Neuronal stem cell (in vitro differentiated cells): ENCODE data around the gene DNER.

Experiments
- DNase-seq: peaks from one replicate; pipeline ENCODE4 v3.0.0-alpha.2; 2013; ENCODE audit warnings: low spot score
- H2AFZ ChIP-seq: one replicate; pipeline ENCODE4 v1.6.1; 2013; ENCODE audit warnings: mild to moderate bottlenecking, low read length, inconsistent platforms
- H2AK5ac ChIP-seq: 2 replicates; pipeline ENCODE4 v1.6.1; 2013; ENCODE audit warnings: low read depth, mild to moderate bottlenecking, inconsistent platforms, low read length, moderate library complexity, mixed read lengths
- H2BK120ac ChIP-seq: 2 replicates; pipeline ENCODE4 v1.6.1; 2013; ENCODE audit warnings: low read depth, mild to moderate bottlenecking, inconsistent platforms, low read length, moderate library complexity, mixed read lengths
- H2BK12ac ChIP-seq: one replicate; pipeline ENCODE4 v1.6.1; 2013; ENCODE audit warnings: low read length, inconsistent platforms
- H2BK15ac ChIP-seq: 2 replicates; pipeline ENCODE4 v1.6.1; 2013; ENCODE audit warnings: mild to moderate bottlenecking, low read length, inconsistent platforms, mixed read lengths
- H2BK5ac ChIP-seq: one replicate; pipeline ENCODE4 v1.6.1; 2013; ENCODE audit warnings: inconsistent platforms, mild to moderate bottlenecking, low read length, moderate library complexity
- H3K14ac ChIP-seq: one replicate; pipeline ENCODE4 v1.6.1; 2013; ENCODE audit warnings: low read length, inconsistent platforms
- H3K18ac ChIP-seq: 2 replicates; pipeline ENCODE4 v1.6.1; 2013; ENCODE audit warnings: low read length, inconsistent platforms
- H3K23ac ChIP-seq: 2 replicates; pipeline ENCODE4 v1.6.1; 2013; ENCODE audit warnings: low read depth, mild to moderate bottlenecking, mixed read lengths, low read length, inconsistent platforms; ENCODE audit not compliant: poor library complexity
- H3K27ac ChIP-seq: replicated peaks from 3 replicates; pipeline ENCODE4 v1.5.1; 2013; ENCODE audit warnings: low read length, inconsistent platforms
- H3K27me3 ChIP-seq, 3 experiments: 2 replicates each; pipeline ENCODE4 v1.6.1; 2013; ENCODE audit warnings: low read length in 3 of 3, mild to moderate bottlenecking in 2 of 3, inconsistent platforms in 1 of 3, low read depth in 1 of 3, mixed read lengths in 1 of 3, moderate library complexity in 1 of 3; ENCODE audit not compliant: control insufficient read depth in 3 of 3, insufficient read depth in 3 of 3
- H3K36me3 ChIP-seq, 2 donors: replicated peaks in 1 of 2; 2 replicates each; pipeline ENCODE4 v1.6.1; 2013; ENCODE audit warnings: low read length in 2 of 2; ENCODE audit not compliant: control insufficient read depth in 2 of 2, insufficient read depth in 2 of 2
- H3K4ac ChIP-seq: 2 replicates; pipeline ENCODE4 v1.6.1; 2013; ENCODE audit warnings: inconsistent platforms, mild to moderate bottlenecking, low read length, moderate library complexity
- H3K4me1 ChIP-seq, 2 donors: 1 replicate in 1 of 2; 2 replicates in 1 of 2; pipeline ENCODE4 v1.6.1; 2013; ENCODE audit warnings: low read length in 2 of 2, low read depth in 1 of 2; ENCODE audit not compliant: control insufficient read depth in 2 of 2, insufficient read depth in 1 of 2
- H3K4me2 ChIP-seq: one replicate; pipeline ENCODE4 v1.6.1; 2013; ENCODE audit warnings: mild to moderate bottlenecking, low read length, inconsistent platforms; ENCODE audit not compliant: insufficient read depth, poor library complexity, severe bottlenecking
- H3K4me3 ChIP-seq, 2 donors: 2 replicates each; pipeline ENCODE4 v1.5.1; 2013; ENCODE audit warnings: low read length in 2 of 2, mild to moderate bottlenecking in 2 of 2, inconsistent platforms in 1 of 2, moderate library complexity in 1 of 2
- H3K79me1 ChIP-seq: one replicate; pipeline ENCODE4 v1.6.1; 2013; ENCODE audit warnings: low read depth, mild to moderate bottlenecking, inconsistent platforms, low read length, moderate library complexity
- H3K9ac ChIP-seq: one replicate; pipeline ENCODE4 v1.6.1; 2013; ENCODE audit warnings: mild to moderate bottlenecking, low read depth, low read length, inconsistent platforms; ENCODE audit not compliant: poor library complexity
- H3K9me3 ChIP-seq, 2 donors: replicated peaks in 1 of 2; 2 replicates each; pipeline versions ENCODE3 to v1.6.1; 2013; ENCODE audit warnings: low read length in 2 of 2, mild to moderate bottlenecking in 2 of 2, inconsistent platforms in 1 of 2, low read depth in 1 of 2, mixed read lengths in 1 of 2, moderate library complexity in 1 of 2; ENCODE audit not compliant: control insufficient read depth in 2 of 2, insufficient read depth in 1 of 2
- H4K8ac ChIP-seq: one replicate; pipeline ENCODE4 v1.6.1; 2013; ENCODE audit warnings: low read depth, mild to moderate bottlenecking, inconsistent platforms, low read length, moderate library complexity
- H4K91ac ChIP-seq: one replicate; pipeline ENCODE4 v1.6.1; 2013; ENCODE audit warnings: low read length, low read depth, mild to moderate bottlenecking, inconsistent platforms; ENCODE audit not compliant: poor library complexity
- WGBS, 2 donors: extraction: QIAGEN DNeasy Blood & Tissue Kit; methylation state at CpG; one replicate each; pipeline ENCODE4 v1.1.7; 2013; ENCODE audit warnings: missing lambda C conversion rate in 2 of 2, mixed read lengths in 1 of 2; ENCODE audit not compliant: insufficient read length in 2 of 2, insufficient replicate concordance in 1 of 2; ENCODE audit errors: extremely low coverage in 2 of 2; 5-methylcytosine and 5-hydroxymethylcytosine counted together

DNER gene

DNA sequence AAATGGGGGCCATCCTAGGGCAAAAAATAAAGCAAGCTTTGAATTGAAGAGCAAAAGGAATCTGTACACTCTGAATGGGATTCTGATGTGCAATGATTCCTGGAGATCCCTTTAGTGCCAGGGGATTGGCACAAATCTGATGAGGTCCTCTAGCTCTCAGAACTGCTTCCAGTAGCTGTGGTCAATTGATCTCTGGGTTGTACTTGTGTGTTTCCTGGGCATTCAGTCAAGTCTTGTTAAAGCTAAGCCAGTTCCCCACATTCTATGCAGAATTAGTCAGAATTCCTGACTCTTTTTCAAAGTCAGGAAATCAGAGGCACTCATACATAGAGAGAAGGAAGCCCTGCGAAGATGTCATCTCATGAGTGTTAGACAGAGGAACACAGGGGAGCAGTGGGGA is 161.3 kb downstream of the DNER start:
- Histone ChIP-seq H3K18ac (no peak overlapping the region), H3K27ac (no peak overlapping the region), H3K79me1 (no peaks in the 10 kb centered on the region), H3K23ac (no peak overlapping the region), H3K4me2 (no peak overlapping the region), H2BK120ac (no peak overlapping the region), H3K4ac (no peak overlapping the region), H3K9me3 (no peaks in the 10 kb centered on the region), H3K4me3 (no peak overlapping the region), H3K9ac (no peak overlapping the region), H2BK15ac (no peak overlapping the region), H3K36me3 (no peaks in the 10 kb centered on the region), H2BK12ac (no peak overlapping the region), H3K4me1 (no peaks in the 10 kb centered on the region), H3K14ac (no peak overlapping the region), H2BK5ac (no peak overlapping the region), H4K8ac (no peak overlapping the region), H2AFZ (no peak overlapping the region), H2AK5ac (no peak overlapping the region), H3K27me3 (no peaks in the 10 kb centered on the region), H4K91ac (no peak overlapping the region)
- no peak for DNase-seq
- no CpG with 5 or more reads among the region's 1 CpG for WGBS, 2 donors

DNA sequence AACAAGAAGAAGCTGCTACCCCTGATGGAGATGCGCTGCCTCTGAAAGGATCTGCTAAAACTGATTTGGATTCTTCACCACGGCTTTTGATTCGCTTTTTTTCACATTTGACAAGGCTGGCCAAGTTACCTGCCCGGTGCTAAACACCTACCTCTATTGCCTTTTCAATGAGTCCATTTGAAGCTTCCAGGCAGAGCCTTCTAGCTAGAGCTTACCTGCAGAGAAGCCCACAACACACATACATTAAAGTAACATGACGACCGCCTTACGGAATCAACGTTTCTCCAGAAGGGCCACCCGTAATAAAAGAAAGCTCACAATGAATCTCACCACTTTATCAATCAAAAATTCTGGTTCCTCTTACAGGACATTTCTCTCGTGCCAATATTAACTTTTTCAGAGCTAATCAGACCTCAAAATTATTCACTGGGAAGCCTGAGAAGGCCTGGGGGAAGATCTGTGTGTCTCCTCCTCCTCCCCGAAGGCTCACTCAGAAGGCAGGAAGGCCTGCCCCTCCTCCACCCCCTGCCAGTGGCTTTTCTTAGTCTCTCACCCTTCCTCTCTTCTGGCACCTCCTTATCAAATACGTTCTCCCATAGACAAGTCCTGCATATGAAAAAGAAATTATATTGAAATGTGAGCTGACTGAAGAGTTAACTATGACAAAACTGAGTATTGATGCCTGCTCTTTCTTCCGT is 171.0 kb downstream of the DNER start:
- H3K4me1 ChIP-seq, result no peaks in the 10 kb centered on the region
- no CpG with 5 or more reads among the region's 13 CpGs for WGBS, 2 donors

DNA sequence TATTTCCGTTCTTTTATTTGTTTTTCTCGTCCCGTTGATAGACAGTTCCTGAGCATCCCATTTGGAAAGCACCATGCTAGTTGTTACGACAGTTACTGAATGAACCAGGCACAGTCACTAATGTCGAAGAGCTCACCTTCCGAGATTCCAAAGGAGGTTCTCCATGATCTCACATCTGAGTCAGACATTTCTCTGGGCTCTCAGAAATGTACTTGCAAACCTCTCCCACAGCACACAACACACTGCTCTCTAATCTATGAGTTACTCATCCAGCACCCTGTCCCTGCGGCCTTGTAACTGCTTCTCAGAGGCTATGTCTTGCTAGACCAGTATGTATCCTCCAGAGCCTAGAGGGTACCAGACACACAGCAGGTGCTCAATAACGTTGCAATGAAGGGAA is 174.7 kb downstream of the DNER start:
- Histone ChIP-seq H4K8ac (no peak overlapping the region), H3K23ac (no peak overlapping the region), H2AK5ac (no peak overlapping the region), H3K14ac (no peak overlapping the region), H2BK5ac (no peak overlapping the region), H2BK15ac (no peak overlapping the region), H3K27me3 (no peaks in the 10 kb centered on the region), H3K36me3 (no peaks in the 10 kb centered on the region), H3K27ac (no peak overlapping the region), H3K4me2 (no peak overlapping the region), H3K4ac (no peak overlapping the region), H3K9me3 (no peaks in the 10 kb centered on the region), H4K91ac (no peak overlapping the region), H2BK120ac (no peak overlapping the region), H3K4me1 (no peaks in the 10 kb centered on the region), H2BK12ac (no peak overlapping the region), H3K18ac (no peak overlapping the region), H3K79me1 (no peaks in the 10 kb centered on the region), H3K4me3 (no peak overlapping the region), H2AFZ (no peak overlapping the region), H3K9ac (no peak overlapping the region)
- no CpG with 5 or more reads among the region's 8 CpGs for WGBS, 2 donors
- no peak for DNase-seq

More for the DNA sequence above, 171.0 kb downstream of the DNER start:
- no peak overlapping the region for H4K91ac ChIP-seq
- H2BK120ac ChIP-seq, result no peak overlapping the region
- H4K8ac ChIP-seq, result no peak overlapping the region
- no peak overlapping the region for H2BK15ac ChIP-seq
- H3K18ac ChIP-seq, result no peak overlapping the region
- H3K9me3 ChIP-seq, result no peaks in the 10 kb centered on the region
- no peaks in the 10 kb centered on the region for H3K79me1 ChIP-seq
- no peak overlapping the region for H2AK5ac ChIP-seq
- H3K4me2 ChIP-seq, result no peak overlapping the region
- H3K4ac ChIP-seq, result no peak overlapping the region
- H3K14ac ChIP-seq, result no peak overlapping the region
- DNase-seq, result no peak
- H3K27me3 ChIP-seq, result no peaks in the 10 kb centered on the region
- H2BK12ac ChIP-seq, result no peak overlapping the region
- H2AFZ ChIP-seq, result no peak overlapping the region
- H3K9ac ChIP-seq, result no peak overlapping the region
- no peak overlapping the region for H2BK5ac ChIP-seq
- H3K36me3 ChIP-seq, result no peaks in the 10 kb centered on the region
- no peak overlapping the region for H3K27ac ChIP-seq
- H3K23ac ChIP-seq, result no peak overlapping the region
- H3K4me3 ChIP-seq, result no peak overlapping the region

DNA sequence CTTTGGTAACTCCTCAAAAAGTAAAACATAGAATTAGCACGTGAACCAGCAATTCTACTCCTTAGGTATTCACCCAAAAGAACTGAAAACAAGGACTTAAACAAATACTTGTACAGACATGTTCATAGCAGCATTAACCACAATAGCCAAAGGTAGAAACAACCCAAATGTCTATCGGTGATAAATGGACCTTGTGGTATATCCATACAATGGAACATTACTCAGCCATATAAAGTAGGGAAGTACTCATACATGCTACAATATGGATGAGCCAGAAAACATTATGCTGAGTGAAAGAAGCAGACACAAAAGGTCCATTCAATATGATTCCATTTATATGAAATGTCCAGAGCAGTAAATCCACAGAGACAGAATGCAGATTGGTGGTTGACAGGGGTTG is 182.8 kb downstream of the DNER start:
- H3K9ac ChIP-seq, result no peak overlapping the region
- no CpG with 5 or more reads among the region's 2 CpGs for WGBS, 2 donors

More for the DNA sequence above, 182.8 kb downstream of the DNER start:
- no peak overlapping the region for H3K14ac ChIP-seq
- DNase-seq, result no peak
- H3K4ac ChIP-seq, result no peak overlapping the region
- no peak overlapping the region for H3K4me3 ChIP-seq
- H4K91ac ChIP-seq, result no peak overlapping the region
- H3K27me3 ChIP-seq, result no peaks in the 10 kb centered on the region
- no peak overlapping the region for H2AFZ ChIP-seq
- no peak overlapping the region for H2AK5ac ChIP-seq
- H3K23ac ChIP-seq, result no peak overlapping the region
- H3K79me1 ChIP-seq, result no peaks in the 10 kb centered on the region
- H2BK120ac ChIP-seq, result no peak overlapping the region
- no peak overlapping the region for H2BK15ac ChIP-seq
- H2BK5ac ChIP-seq, result no peak overlapping the region
- no peak overlapping the region for H3K4me2 ChIP-seq
- no peak overlapping the region for H3K27ac ChIP-seq
- H3K4me1 ChIP-seq, result no peaks in the 10 kb centered on the region
- H3K9me3 ChIP-seq, result no peaks in the 10 kb centered on the region
- H3K18ac ChIP-seq, result no peak overlapping the region
- no peak overlapping the region for H2BK12ac ChIP-seq
- H4K8ac ChIP-seq, result no peak overlapping the region
- H3K36me3 ChIP-seq, result no peaks in the 10 kb centered on the region
